ENCODE data around the gene ALOX5AP.

- TF ChIP-seq CHD4 (IDR thresholded peaks at IDR 0.05; ENCODE audit: borderline replicate concordance) (no peak), CTCF (IDR thresholded peaks at IDR 0.05) (no peak), TP53 (CRISPR knock-in tag; IDR thresholded peaks at IDR 0.05) (no peak)
These were observed 28.6 kb downstream of the ALOX5AP start for GRCh38 chr13:30763786-30764413.

Measured in A549 (cell line).